ENCODE data around the gene ZNF764.
A peak's percentile ranks its signal among the peaks of the same experiment; 100 is the strongest.

GRCh38 chr16:30585400-30586191 is 27.4 kb upstream of the ZNF764 start, which contains the start of gene ZNF785:
- TF ChIP-seq YY1 (IDR thresholded peaks at IDR 0.05) (peak; percentile 100), CTCF (IDR thresholded peaks at IDR 0.05; ENCODE audit: low read depth, low read length, missing input control) (peak; percentile 32), EGR1 (IDR thresholded peaks at IDR 0.05; ENCODE audit: low read depth in 2 of 2) (peak in 1 of 2 donors; percentile 40), FOXA1 (IDR thresholded peaks at IDR 0.05) (peak; percentile 60), ZBTB33 (IDR thresholded peaks at IDR 0.05) (peak; percentile 85), TAF1 (conservative IDR thresholded peaks at IDR 0.05) (no peak)
